Body of pancreas (tissue), 4 donors: Measurements from ENCODE around the gene ABLIM1.

Experiments used
- CTCF ChIP-seq, 7 experiments: fragments of 450-650 bp in 4 of 7; fragments of 200-600 bp in 3 of 7; sonication (generic) in 3 of 7; IDR thresholded peaks; one replicate each; pipeline ENCODE4 v1.5.1; 2016 to 2019; ENCODE audit warnings: antibody characterized with exemption in 7 of 7
- POLR2A ChIP-seq, 3 donors: fragments of 450-650 bp; IDR thresholded peaks; one replicate each; pipeline ENCODE4 v1.6.1; 2016; ENCODE audit warnings: antibody characterized with exemption in 3 of 3, mild to moderate bottlenecking in 2 of 3

GRCh38 chr10:114412907-114413797 lies 244.9 kb downstream of the ABLIM1 start:
- TF ChIP-seq CTCF (IDR thresholded peaks at IDR 0.05) (no peak), POLR2A (IDR thresholded peaks at IDR 0.05) (no peak)
